Central memory CD8-positive, alpha-beta T cell (primary cell): ENCODE measurements around the gene CHKB.

Source experiments
- ATAC-seq: fragments of 150-1000 bp; cut with Tn5 transposase; replicated peaks from 2 replicates; pipeline ENCODE4 v1.10.0; 2022; ENCODE audit warnings: mild to moderate bottlenecking, moderate FRiP score, moderate number of reproducible peaks; ENCODE audit not compliant: poor library complexity, severe bottlenecking; ENCODE audit errors: extremely low read depth
- DNase-seq, 2 donors: peaks; one replicate each; pipeline ENCODE4 v3.0.0; 2021; ENCODE audit warnings: low spot score in 2 of 2
- H3K27ac Mint-ChIP-seq: one replicate; pipeline ENCODE4 v1.8.0; 2022; ENCODE audit warnings: low read depth, mild to moderate bottlenecking, moderate library complexity, mixed read lengths
- H3K27me3 Mint-ChIP-seq: one replicate; pipeline ENCODE4 v1.8.0; 2022; ENCODE audit warnings: mixed read lengths
- H3K36me3 Mint-ChIP-seq: one replicate; pipeline ENCODE4 v1.8.0; 2022; ENCODE audit warnings: mild to moderate bottlenecking, moderate library complexity, mixed read lengths; ENCODE audit not compliant: insufficient read depth
- H3K4me1 Mint-ChIP-seq: one replicate; pipeline ENCODE4 v1.8.0; 2022; ENCODE audit warnings: mixed read lengths
- H3K4me3 Mint-ChIP-seq: one replicate; pipeline ENCODE4 v1.8.0; 2022; ENCODE audit warnings: mild to moderate bottlenecking, moderate library complexity, mixed read lengths
- H3K9me3 Mint-ChIP-seq: one replicate; pipeline ENCODE4 v1.8.0; 2022; ENCODE audit warnings: mixed read lengths

CHKB gene

DNA sequence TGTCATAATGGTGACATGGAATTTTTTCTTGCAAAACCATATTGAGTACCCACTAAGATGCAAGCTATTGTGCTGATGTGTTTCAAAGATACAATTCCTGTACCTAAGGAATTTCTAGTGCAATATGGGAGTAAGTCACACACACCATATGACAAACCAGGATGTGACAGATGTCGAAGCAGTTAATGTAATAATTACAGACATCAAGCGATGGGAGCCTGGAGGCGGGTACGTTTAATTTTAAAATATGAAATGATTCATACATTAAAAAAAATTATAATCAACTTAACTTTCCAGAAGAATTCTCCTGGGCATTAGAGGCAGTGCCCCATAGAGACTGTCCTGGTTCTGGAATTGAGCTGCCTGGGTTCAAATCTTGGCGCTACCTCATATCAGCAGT is 25.9 kb downstream of the CHKB start:
- Mint-ChIP-seq H3K27ac (no peak overlapping the region), H3K27me3 (no peaks in the 10 kb centered on the region), H3K36me3 (peaks cover 3% of the 10 kb centered on the region), H3K4me3 (no peak overlapping the region), H3K4me1 (peaks cover 10% of the 10 kb centered on the region), H3K9me3 (no peaks in the 10 kb centered on the region)
- ATAC-seq (no peak), DNase-seq (no peak)

DNA sequence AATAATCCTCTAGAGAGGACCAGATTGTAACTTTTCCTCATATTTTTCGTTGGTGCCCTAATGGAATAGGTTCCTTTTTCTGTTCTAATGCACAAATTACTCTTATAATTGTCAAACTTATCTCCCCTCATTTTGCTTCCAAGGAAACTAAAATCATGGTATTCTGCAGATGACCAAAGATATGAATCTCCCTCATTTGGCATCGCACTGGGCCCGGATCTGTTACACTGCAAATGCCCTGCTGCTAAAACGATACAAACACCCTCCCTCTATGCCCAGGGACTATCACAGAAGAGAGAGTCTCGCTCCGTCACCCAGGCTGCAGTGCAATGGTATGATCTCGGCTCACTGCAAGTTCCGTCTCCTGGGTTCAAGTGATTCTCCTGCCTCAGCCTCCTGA is 29.3 kb downstream of the CHKB start:
- Mint-ChIP-seq H3K36me3 (peaks cover 4% of the 10 kb centered on the region), H3K4me3 (no peak overlapping the region), H3K9me3 (no peaks in the 10 kb centered on the region), H3K4me1 (peaks cover 18% of the 10 kb centered on the region), H3K27me3 (no peaks in the 10 kb centered on the region), H3K27ac (no peak overlapping the region)
- DNase-seq = no peak
- ATAC-seq = no peak

DNA sequence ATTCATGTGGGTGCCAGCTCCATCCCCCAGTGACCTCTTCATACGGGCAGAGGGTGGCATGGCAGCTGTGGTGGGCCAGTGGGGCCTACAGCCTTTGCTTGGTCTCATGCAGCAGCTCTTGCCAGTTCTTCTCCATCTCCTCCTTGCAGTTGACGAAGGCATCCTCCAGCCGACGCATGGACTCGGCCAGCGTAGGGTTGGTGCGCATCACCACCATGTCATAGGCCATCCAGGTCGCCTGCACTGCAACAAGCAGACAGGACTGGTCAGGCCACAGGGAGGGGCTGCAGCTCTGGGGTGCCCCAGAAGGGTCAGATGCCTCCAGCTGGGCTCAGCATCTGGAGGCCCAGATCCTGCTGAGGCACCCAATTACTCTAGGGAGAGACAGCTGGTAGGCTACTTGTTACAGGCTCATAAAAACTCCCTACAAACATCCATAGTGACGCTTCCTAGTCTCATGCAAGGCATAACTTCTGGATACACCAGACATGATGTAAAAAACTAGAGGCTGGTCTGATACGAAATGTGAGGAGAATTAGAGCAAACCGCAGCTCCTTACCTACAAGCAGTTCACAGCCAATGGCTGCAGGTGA is 31.4 kb downstream of the CHKB start:
- Mint-ChIP-seq H3K4me3 (peak overlapping the region; percentile 46), H3K9me3 (no peaks in the 10 kb centered on the region), H3K4me1 (peaks cover 18% of the 10 kb centered on the region), H3K27ac (no peak overlapping the region), H3K27me3 (no peaks in the 10 kb centered on the region), H3K36me3 (peaks cover 4% of the 10 kb centered on the region)
- no peak for ATAC-seq
- DNase-seq = no peak

DNA sequence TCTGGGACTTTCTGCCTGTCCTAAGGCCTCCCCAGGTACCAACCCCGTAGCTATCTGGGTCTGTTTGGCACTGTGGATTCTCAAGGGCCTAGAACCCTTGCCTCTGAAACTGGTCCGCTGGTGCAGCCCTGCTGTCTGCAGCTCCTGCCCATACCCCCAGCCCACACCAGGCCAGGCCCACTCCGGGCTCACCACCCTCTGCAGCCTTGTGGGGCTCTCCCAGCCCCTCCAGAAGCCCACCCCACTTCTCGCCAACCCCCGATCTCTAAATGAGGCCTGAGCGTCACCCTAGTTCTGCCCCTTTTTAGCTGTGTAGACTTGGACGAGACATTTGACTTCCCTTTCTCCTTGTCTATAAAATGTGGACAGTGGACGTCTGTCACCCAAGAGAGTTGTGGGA is 32.3 kb downstream of the CHKB start:
- ATAC-seq (no peak), DNase-seq (no peak)
- no peaks in the 10 kb centered on the region for H3K27me3 Mint-ChIP-seq
- peak overlapping the region; percentile 76 for H3K4me3 Mint-ChIP-seq
- H3K27ac Mint-ChIP-seq = peak overlapping the region; percentile 91
- H3K9me3 Mint-ChIP-seq = no peaks in the 10 kb centered on the region
- peaks cover 24% of the 10 kb centered on the region for H3K4me1 Mint-ChIP-seq
- peaks cover 1% of the 10 kb centered on the region for H3K36me3 Mint-ChIP-seq

DNA sequence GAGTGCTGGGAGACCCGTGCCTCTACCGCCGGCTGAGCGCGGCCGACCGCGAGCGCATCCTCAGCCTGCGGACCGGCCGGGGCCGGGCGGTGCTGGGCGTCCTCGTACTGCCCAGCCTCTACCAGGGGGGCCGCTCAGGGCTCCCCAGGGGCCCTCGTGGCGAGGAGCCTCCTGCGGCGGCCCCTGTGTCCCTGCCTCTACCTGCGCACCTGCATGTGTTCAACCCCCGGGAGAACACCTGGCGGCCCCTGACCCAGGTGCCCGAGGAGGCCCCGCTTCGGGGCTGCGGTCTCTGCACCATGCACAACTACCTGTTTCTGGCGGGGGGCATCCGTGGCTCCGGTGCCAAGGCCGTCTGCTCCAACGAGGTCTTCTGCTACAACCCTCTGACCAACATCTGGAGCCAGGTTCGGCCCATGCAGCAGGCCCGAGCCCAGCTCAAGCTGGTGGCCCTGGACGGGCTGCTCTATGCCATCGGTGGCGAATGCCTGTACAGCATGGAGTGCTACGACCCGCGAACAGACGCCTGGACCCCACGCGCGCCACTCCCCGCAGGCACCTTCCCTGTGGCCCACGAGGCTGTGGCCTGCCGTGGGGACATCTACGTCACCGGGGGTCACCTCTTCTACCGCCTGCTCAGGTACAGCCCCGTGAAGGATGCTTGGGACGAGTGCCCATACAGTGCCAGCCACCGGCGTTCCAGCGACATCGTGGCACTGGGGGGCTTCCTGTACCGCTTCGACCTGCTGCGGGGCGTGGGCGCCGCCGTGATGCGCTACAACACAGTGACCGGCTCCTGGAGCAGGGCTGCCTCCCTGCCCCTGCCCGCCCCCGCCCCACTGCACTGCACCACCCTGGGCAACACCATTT is 33.5 kb downstream of the CHKB start:
- peak overlapping the region; percentile 76 for H3K4me3 Mint-ChIP-seq
- peak overlapping the region; percentile 51 for H3K27ac Mint-ChIP-seq
- DNase-seq = no peak
- no peaks in the 10 kb centered on the region for H3K27me3 Mint-ChIP-seq
- peak; percentile 1 for ATAC-seq
- no peaks in the 10 kb centered on the region for H3K9me3 Mint-ChIP-seq
- peaks cover 1% of the 10 kb centered on the region for H3K36me3 Mint-ChIP-seq
- peaks cover 35% of the 10 kb centered on the region for H3K4me1 Mint-ChIP-seq

DNA sequence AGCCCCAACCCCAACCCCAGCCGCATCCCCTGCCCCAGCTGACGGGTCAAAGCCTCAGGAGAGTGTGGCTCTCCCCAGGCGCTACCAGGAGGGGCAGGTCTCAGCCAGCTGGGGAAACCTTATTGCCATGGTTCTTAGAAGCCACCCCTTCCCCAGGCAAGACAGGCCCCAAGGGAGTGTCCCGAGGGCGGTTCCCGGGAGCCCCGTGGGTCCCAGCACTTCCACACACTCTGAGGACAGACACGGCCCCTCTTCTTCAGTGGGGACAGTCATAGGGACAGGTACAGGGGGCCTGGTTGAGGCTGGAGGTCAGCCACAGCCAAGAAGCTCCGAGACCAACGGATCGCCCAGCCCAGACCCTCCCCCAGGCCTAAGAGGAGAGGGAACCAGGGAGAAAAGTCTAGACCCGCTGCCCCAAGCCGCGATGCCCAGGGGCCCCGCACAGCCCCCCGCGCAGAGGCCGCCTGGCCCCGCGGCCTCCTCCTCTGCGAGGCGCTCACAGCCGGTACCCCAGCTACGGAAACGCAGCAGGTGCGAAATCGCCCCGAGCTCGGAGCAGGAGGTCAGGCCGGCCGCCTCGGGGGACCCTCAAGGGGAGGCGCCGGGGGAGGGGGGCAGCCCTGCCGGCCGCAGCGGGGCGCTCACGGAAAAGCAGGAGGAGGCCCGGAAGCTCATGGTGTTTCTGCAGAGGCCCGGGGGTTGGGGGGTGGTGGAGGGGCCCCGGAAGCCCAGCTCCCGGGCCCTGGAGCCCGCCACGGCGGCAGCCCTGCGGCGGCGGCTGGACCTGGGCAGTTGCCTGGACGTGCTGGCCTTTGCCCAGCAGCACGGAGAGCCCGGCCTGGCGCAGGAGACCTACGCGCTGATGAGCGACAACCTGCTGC is 34.4 kb downstream of the CHKB start:
- H3K4me3 Mint-ChIP-seq = peak overlapping the region; percentile 57
- no peaks in the 10 kb centered on the region for H3K27me3 Mint-ChIP-seq
- peak; percentile 37 for ATAC-seq
- H3K36me3 Mint-ChIP-seq = peaks cover 3% of the 10 kb centered on the region
- H3K27ac Mint-ChIP-seq = peak overlapping the region; percentile 87
- H3K4me1 Mint-ChIP-seq = peaks cover 35% of the 10 kb centered on the region
- no peak for DNase-seq
- H3K9me3 Mint-ChIP-seq = no peaks in the 10 kb centered on the region

DNA sequence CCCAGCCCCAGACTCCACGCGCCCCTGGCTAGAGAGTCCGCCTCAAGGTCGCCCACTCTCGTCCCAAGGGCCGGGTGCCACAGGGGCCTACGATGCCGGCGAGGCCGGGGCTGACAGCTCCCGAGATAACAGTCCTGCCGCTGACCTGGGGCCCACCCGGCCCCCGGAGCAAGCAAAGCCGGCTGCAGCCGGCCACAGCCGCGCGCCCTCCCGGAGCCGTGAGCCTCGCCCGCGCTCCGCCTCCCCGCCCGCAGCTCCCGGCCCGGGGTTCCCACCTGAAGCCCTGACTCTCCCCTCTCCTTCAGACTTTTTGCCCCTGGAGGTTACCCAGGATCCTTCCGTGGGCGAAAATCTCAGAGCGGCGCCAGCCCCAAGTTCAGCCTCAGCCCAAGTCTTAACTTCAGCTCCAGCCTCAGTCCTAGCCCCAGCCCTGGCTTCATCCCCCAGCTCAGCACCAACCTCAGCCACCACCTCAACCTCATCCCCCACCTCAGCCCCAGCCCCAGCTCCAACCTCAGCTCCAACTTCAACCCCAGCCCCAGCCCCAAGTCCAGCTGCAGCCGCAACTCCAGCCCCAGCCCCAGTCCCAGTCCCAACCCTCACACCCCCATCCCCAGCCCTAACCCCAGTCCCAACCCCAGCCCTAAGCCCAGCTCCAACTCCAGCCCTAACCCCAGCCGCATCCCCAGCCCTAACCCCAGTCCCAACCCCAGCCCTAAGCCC is 35.2 kb downstream of the CHKB start:
- peaks cover 6% of the 10 kb centered on the region for H3K36me3 Mint-ChIP-seq
- H3K4me3 Mint-ChIP-seq = peak overlapping the region; percentile 57
- peak overlapping the region; percentile 87 for H3K27ac Mint-ChIP-seq
- no peak for ATAC-seq
- DNase-seq = no peak
- peaks cover 37% of the 10 kb centered on the region for H3K4me1 Mint-ChIP-seq
- no peaks in the 10 kb centered on the region for H3K27me3 Mint-ChIP-seq
- no peaks in the 10 kb centered on the region for H3K9me3 Mint-ChIP-seq

DNA sequence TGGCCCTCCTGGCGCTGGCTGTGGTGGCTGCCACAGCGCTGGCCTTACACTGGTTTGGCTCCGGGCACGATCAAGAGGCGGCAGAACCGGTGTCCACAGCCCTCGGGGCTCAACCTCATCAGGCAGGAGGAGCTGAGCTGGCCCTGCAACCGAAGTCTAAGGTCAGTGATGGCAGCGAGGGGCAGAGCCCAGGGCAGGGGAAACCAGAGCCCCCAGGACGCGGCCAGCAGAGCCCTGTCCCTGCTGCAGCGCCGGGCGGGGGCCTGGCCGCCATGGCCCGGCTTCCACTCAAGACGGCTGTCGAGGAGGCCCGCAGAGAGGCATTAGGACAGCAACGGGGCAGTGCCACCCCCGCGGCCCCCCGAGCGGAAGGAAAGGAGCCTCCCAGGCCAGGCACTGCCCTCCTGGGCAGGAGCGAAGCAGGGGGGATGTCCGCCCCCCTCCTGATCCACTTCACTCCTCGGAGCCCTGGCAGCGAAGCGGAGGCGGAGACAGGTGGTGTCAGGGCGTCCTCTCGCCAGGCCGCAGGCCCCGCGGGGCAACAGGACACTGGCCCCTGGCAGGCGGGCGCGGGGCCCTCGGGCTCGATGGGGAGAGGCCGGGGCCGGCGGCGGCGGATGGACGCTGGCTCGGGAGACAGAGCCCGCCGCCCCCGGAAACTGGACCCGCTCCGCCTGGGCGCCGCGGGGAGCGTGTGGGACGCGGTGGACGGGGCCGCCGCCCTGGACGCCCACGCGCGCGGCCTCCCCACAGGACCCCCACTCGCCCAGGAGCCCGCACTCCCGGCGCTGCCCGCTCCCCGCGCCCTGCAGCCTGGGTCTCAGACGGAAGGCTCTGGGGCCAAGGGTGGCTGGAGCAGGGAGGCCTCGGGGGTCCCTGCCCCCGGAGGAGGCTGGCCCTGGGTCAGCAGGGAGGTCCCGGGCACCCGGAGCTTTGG is 36.1 kb downstream of the CHKB start:
- H3K9me3 Mint-ChIP-seq = no peaks in the 10 kb centered on the region
- H3K4me1 Mint-ChIP-seq = peaks cover 40% of the 10 kb centered on the region
- peak overlapping the region; percentile 91 for H3K27ac Mint-ChIP-seq

DNA sequence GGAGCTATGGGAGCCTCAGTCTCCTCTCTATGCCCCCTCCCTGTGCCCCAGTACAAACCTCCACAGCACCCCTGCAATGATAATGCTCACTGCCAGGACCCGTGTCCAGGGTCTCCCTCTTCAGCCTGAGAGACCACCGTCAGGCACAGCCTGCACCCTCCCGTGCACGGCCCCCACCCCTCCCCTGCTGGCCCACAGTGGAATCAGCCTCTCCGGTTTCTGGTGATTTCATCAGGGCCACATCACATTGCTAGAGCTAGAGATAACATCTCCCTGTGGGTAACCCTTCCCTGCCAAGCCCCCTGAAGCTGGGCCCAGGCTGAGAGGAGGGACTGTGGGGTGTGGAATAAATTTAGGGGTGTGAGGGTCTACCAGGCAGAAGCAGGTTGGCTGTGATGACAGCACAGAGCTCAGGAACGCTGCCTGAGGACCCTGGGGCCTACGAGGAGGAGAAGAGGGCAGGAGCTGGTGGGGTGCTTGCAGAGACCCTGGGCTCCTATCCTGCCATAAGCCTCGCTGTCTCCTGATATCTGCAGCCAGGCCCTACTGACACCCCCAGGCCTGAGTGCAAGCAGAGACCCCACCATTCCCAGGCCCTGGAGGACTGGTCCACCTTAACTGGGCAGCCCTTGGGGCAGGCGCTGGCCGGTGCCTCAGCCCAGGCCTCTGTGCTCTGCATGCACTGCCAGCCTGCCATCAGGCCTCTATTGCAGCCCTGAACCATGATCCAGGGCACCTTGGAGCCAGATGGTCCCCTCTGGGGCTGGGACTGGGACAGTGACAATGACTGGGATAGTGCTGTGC is 36.9 kb downstream of the CHKB start, which contains the start of gene KLHDC7B:
Gene KLHDC7B, plus strand, starts transcription at position 378 of the 804 bp plus-strand sequence. Its CDS starts 345 bp downstream, at position 723.
- H3K27ac Mint-ChIP-seq = peak within 1 kb of the TSS; percentile 91
- peak within 1 kb of the TSS; percentile 65 for H3K4me3 Mint-ChIP-seq
- H3K27me3 Mint-ChIP-seq = no peaks in the 10 kb centered on the region
- H3K9me3 Mint-ChIP-seq = no peaks in the 10 kb centered on the region
- H3K4me1 Mint-ChIP-seq = peaks cover 37% of the 10 kb centered on the region
- DNase-seq = no peak
- no peak for ATAC-seq
- peaks cover 8% of the 10 kb centered on the region for H3K36me3 Mint-ChIP-seq

More for the DNA sequence above, 36.1 kb downstream of the CHKB start:
- no peak for DNase-seq
- Mint-ChIP-seq H3K4me3 (peak overlapping the region; percentile 65), H3K36me3 (peaks cover 8% of the 10 kb centered on the region), H3K27me3 (no peaks in the 10 kb centered on the region)
- no peak for ATAC-seq

DNA sequence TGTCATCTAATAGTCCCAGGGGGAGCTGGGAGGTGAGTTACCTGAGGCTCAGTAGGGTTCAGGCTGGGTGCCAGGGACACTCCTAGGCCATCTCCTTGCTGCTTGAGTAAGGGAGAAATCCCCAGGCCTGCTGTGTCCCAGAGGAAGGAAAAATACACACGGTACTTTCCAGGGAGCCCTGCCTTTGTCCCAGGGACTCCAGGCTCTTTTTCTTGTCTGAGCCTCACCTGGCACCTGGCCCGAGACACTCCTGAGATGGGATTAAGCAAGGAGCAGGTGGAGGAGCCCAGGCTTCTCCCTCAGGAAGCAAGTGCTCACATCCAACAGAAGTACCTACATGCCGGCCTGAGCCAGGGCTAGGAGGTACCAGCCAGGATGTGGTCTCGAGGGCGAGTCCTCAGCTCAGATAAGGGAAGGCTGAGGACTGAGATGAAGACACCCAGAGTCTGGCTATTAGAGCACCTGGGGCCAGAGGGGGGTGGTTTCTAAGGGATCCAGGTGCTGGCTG is 37.8 kb downstream of the CHKB start:
- no peaks in the 10 kb centered on the region for H3K27me3 Mint-ChIP-seq
- no peaks in the 10 kb centered on the region for H3K9me3 Mint-ChIP-seq
- H3K36me3 Mint-ChIP-seq = peaks cover 8% of the 10 kb centered on the region
- peak; percentile 38 for ATAC-seq
- peaks cover 34% of the 10 kb centered on the region for H3K4me1 Mint-ChIP-seq
- H3K4me3 Mint-ChIP-seq = peak overlapping the region; percentile 65
- H3K27ac Mint-ChIP-seq = peak overlapping the region; percentile 91
- no peak for DNase-seq
